DOHH2 (cell line): ENCODE results near the gene CYP2A6.
"Not testable (repeated sequence)": the region's sequence is repeated elsewhere in the genome, so short reads cannot be mapped to it uniquely, and the experiment has no call there.

Experiments
- CTCF ChIP-seq: fragments of 200-600 bp; sonication (generic); IDR thresholded peaks from one replicate; pipeline ENCODE4 v1.5.1; 2014; ENCODE audit warnings: antibody characterized with exemption, mild to moderate bottlenecking, low read depth, low read length; ENCODE audit not compliant: poor library complexity, severe bottlenecking
- EZH2phosphoT487 ChIP-seq: fragments of 200-600 bp; sonication (generic); IDR thresholded peaks from 2 replicates; pipeline ENCODE4 v1.6.1; 2017; ENCODE audit warnings: borderline replicate concordance, mild to moderate bottlenecking, antibody characterized with exemption, low read length, moderate library complexity, mixed read lengths

DNA sequence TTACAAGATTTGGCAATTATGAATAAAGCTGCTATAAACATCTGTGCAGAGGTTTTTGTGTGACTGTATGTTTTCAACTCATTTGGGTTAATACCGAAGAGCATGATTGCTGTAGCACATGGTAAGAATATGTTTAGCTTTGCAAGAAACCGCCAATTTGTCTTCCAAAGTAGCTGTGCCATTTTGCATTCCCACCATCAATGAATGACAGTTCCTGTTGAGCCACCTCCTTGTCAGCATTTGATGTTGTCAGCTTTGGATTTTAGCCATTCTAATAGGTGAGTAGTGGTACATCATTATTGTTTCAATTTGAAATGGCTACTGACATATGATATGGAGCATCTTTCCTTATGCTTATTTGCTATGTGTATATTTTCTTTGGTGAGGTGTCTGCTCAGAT, 23.6 kb upstream of the CYP2A6 start:
- TF ChIP-seq CTCF, EZH2phosphoT487: not testable (repeated sequence)
